Nucleus accumbens (tissue), 56 donors: ENCODE data around the gene LRRC17.
A peak's percentile ranks its signal among the peaks of the same experiment; 100 is the strongest.

Experiments used
- DNase-seq, 56 donors: peaks; one replicate each; lab custom pipeline; 2025; lab: John Stamatoyannopoulos, UW

LRRC17 gene

GRCh38 chr7:102912742-102913141, at the start of gene LRRC17:
TSS of gene LRRC17 (plus strand) at chr7:102913000. CDS start at chr7:102933914, 20,914 bp downstream.
- peak in 1 of 56 donors; percentile 8 for DNase-seq

- DNase-seq: no peak
Observed at GRCh38 chr7:102864958-102865357, 47.8 kb upstream of the LRRC17 start.

GRCh38 chr7:102866535-102867215, 46.1 kb upstream of the LRRC17 start:
- DNase-seq: no peak

GRCh38 chr7:102869195-102869594, 43.6 kb upstream of the LRRC17 start:
- no peak for DNase-seq

- no peak for DNase-seq
Observed at GRCh38 chr7:102872460-102872859, 40.3 kb upstream of the LRRC17 start.

GRCh38 chr7:102873470-102874165, 39.2 kb upstream of the LRRC17 start:
- no peak for DNase-seq

GRCh38 chr7:102874166-102874829, 38.5 kb upstream of the LRRC17 start:
- no peak for DNase-seq

- DNase-seq: no peak
Observed at GRCh38 chr7:102874966-102875365, 37.8 kb upstream of the LRRC17 start.

- peak in 1 of 56 donors; percentile 2 for DNase-seq
Observed at GRCh38 chr7:102875700-102876295, 37.0 kb upstream of the LRRC17 start.

- no peak for DNase-seq
Observed at GRCh38 chr7:102883098-102883860, 29.5 kb upstream of the LRRC17 start.

GRCh38 chr7:102888561-102889233, 24.1 kb upstream of the LRRC17 start:
- no peak for DNase-seq

- no peak for DNase-seq
Observed at GRCh38 chr7:102889851-102890250, 22.9 kb upstream of the LRRC17 start.

GRCh38 chr7:102890292-102890970, 22.4 kb upstream of the LRRC17 start:
- DNase-seq: peak in 6 of 56 donors; percentile 5 to 20 (median 7)

GRCh38 chr7:102890971-102891692, 21.7 kb upstream of the LRRC17 start:
- no peak for DNase-seq

GRCh38 chr7:102891693-102892261, 21.0 kb upstream of the LRRC17 start:
- peak in 6 of 56 donors; percentile 2 to 38 (median 9) for DNase-seq

- DNase-seq: no peak
Observed at GRCh38 chr7:102892631-102893278, 20.0 kb upstream of the LRRC17 start.

- DNase-seq: no peak
Observed at GRCh38 chr7:102895602-102896001, 17.2 kb upstream of the LRRC17 start.

- no peak for DNase-seq
Observed at GRCh38 chr7:102896585-102896984, 16.2 kb upstream of the LRRC17 start.
